Psoas muscle (tissue), 8 donors: Measurements from ENCODE around the gene NYAP2. TPM values are rescaled to one million over a fixed set of nuclear protein-coding genes. Genes with fewer than 3 reads are reported as not detected.

Experiments used
- ATAC-seq, 4 donors: fragments of 200-7000 bp; cut with Tn5 transposase; one replicate each; pipeline ENCODE4 v1.9.1; 2020; ENCODE audit warnings: moderate library complexity in 3 of 4, mild to moderate bottlenecking in 2 of 4
- DNase-seq, 2 donors: peaks; one replicate each; pipeline ENCODE4 v3.0.0-alpha.2; 2020
- H3K27ac ChIP-seq: fragments of 200-600 bp; one replicate; pipeline ENCODE4 v1.8.0; 2022
- H3K27me3 ChIP-seq, 3 donors: fragments of 200-600 bp in 1 of 3; one replicate each; pipeline versions ENCODE4 v1.6.1 to v1.8.0; 2013 to 2022; ENCODE audit warnings: low read length in 2 of 3, mild to moderate bottlenecking in 2 of 3, moderate library complexity in 1 of 3; ENCODE audit not compliant: insufficient read depth in 3 of 3
- H3K36me3 ChIP-seq, 2 donors: fragments of 200-600 bp in 1 of 2; one replicate each; pipeline versions ENCODE4 v1.6.1 to v1.8.0; 2013 to 2022; ENCODE audit warnings: low read depth in 1 of 2, mild to moderate bottlenecking in 1 of 2, moderate library complexity in 1 of 2; ENCODE audit not compliant: insufficient read depth in 1 of 2
- H3K4me1 ChIP-seq: fragments of 200-600 bp; one replicate; pipeline ENCODE4 v1.8.0; 2022
- H3K4me3 ChIP-seq: fragments of 200-600 bp; one replicate; pipeline ENCODE4 v1.8.0; 2022; ENCODE audit warnings: mild to moderate bottlenecking
- H3K9me3 ChIP-seq: fragments of 200-600 bp; one replicate; pipeline ENCODE4 v1.8.0; 2022
- CTCF ChIP-seq: fragments of 200-600 bp; IDR thresholded peaks from one replicate; pipeline ENCODE4 v1.8.0; 2022; ENCODE audit warnings: antibody characterized with exemption
- whole genome bisulfite sequencing, 3 donors: extraction: QIAGEN DNeasy Blood & Tissue Kit; methylation state at CpG; one replicate each; pipeline versions ENCODE4 v1.1.6 to v1.1.7; 2013; 5-methylcytosine and 5-hydroxymethylcytosine counted together
- intact Hi-C, 2 donors: fragments of 100-400 bp; cut with DNase I; formaldehyde crosslinking; loops; one replicate each; pipeline versions ENCODE4 v1.11.0 to v1.14.2; 2022
- polyA plus RNA-seq, 3 donors: library from polyadenylated mRNA; stranded (reverse); fragments of 200-250 nt; gene quantifications; one replicate each; pipeline ENCODE4 v1.2.3, GENCODE V29; 2013
- total RNA-seq, 4 donors: library from RNA; stranded (reverse); fragmentation: NEBNext Ultra II Directional in 2 of 4; extraction: Animal tissue kit (Norgen Biotek cat#: 25700) in 2 of 4; gene quantifications; one replicate each; pipeline versions ENCODE4 v1.2.1 to v1.2.4, GENCODE V29; 2021 to 2023
- donor health status: healthy with polysubstance abuse.
- donor health status: DM: no; HTN: no; CAD: no; lungs with moderate emphysema.
- donor health status: Bipolar disorder and iron deficiency.
- donor health status: healthy.
- donor health status: DM: yes; HTN: yes; CAD: no.
- donor health status: DM: no; HTN: no; CAD: no.
- donor health status: DM: no; HTN: no; CAD: no.
- donor health status: DM: yes; HTN: yes; CAD: no.

The NYAP2 gene
- total and polyA plus RNA-seq, 7 donors: 0.03 to 5.0 (median 0.90) TPM

GRCh38 chr2:225471039-225471438 lies 71.5 kb downstream of the NYAP2 start:
- H3K36me3 ChIP-seq: no peaks in the 10 kb centered on the region
- no peak overlapping the region for H3K27ac ChIP-seq
- no peak for TF ChIP-seq CTCF
- H3K27me3 ChIP-seq: no peaks in the 10 kb centered on the region
- H3K4me3 ChIP-seq: no peak overlapping the region
- ATAC-seq (no peak), DNase-seq (no peak)
- no peaks in the 10 kb centered on the region for H3K9me3 ChIP-seq
- intact Hi-C loops: loop anchor here in 1 of 2 donors (2.0 kb wide), 1 partner anchor 14 kb away; no protein-coding TSS in a partner anchor
- H3K4me1 ChIP-seq: no peaks in the 10 kb centered on the region
- WGBS, 3 donors: 75 to 85% (median 80%) methylated on average over 3 of the region's 3 CpGs

GRCh38 chr2:225471482-225471881 lies 72.0 kb downstream of the NYAP2 start:
- intact Hi-C loops: loop anchor here in 1 of 2 donors (2.0 kb wide), 1 partner anchor 13 kb away; no protein-coding TSS in a partner anchor
- Histone ChIP-seq H3K9me3 (no peaks in the 10 kb centered on the region), H3K27ac (no peak overlapping the region), H3K36me3 (no peaks in the 10 kb centered on the region), H3K4me1 (no peaks in the 10 kb centered on the region), H3K4me3 (no peak overlapping the region), H3K27me3 (no peaks in the 10 kb centered on the region)
- ATAC-seq (no peak), DNase-seq (no peak)
- no peak for TF ChIP-seq CTCF
- 56 to 73% (median 65%) methylated on average over 2 of the region's 2 CpGs for WGBS, 3 donors

DNA sequence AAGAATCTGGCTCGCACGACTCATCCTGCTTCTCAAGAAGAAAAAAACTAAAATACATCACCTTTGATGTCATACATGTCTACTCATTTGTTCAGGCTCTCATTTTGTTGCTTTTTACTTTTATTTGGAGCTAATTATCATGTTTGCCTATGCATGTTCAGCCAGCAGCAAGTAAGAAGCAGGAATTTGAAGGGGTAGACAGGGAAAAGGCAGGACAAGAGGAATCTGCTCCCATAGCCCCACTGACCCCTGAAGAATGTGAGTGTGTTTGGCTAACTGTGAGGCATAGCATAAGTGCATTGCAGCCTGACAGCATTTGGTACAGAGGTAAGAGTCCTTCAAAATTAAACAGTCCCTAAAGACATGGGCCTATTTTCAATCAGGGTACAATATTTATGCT lies 72.7 kb downstream of the NYAP2 start:
- intact Hi-C loops: no loop called here
- H3K9me3 ChIP-seq: no peaks in the 10 kb centered on the region
- WGBS, 3 donors: 59 to 64% (median 60%) methylated on average over 2 of the region's 2 CpGs
- no peak overlapping the region for H3K4me3 ChIP-seq
- TF ChIP-seq CTCF: no peak
- H3K4me1 ChIP-seq: no peaks in the 10 kb centered on the region
- no peak for DNase-seq
- ATAC-seq: no peak
- no peak overlapping the region for H3K27ac ChIP-seq
- no peaks in the 10 kb centered on the region for H3K36me3 ChIP-seq
- no peaks in the 10 kb centered on the region for H3K27me3 ChIP-seq

GRCh38 chr2:225479386-225479785 lies 79.9 kb downstream of the NYAP2 start:
- DNase-seq (no peak), ATAC-seq (no peak)
- no peaks in the 10 kb centered on the region for H3K36me3 ChIP-seq
- WGBS, 3 donors: 34 to 40% (median 39%) methylated on average over 2 of the region's 2 CpGs
- H3K4me1 ChIP-seq: no peaks in the 10 kb centered on the region
- no peak overlapping the region for H3K4me3 ChIP-seq
- TF ChIP-seq CTCF: no peak
- no peaks in the 10 kb centered on the region for H3K9me3 ChIP-seq
- H3K27ac ChIP-seq: no peak overlapping the region
- intact Hi-C loops: no loop called here
- no peaks in the 10 kb centered on the region for H3K27me3 ChIP-seq

DNA sequence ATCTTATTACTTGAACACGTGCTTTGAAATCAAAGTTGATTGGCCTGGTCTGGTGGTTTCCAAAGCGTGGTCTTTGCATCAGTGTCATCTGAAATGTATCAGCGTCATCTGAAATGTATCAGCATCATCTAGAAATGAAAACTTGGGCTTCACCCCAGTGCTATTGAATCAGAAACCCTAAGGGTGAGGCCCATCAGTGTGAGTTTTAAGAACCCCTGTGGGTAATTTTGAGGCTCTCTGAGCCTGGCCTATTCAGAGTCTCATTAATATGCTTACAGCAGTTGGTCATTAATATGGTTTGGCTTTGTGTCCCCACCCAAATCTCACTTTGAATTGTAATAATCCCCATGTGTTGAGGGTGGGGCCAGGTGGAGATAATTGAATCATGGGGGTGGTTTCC lies 85.2 kb downstream of the NYAP2 start:
- H3K9me3 ChIP-seq: no peaks in the 10 kb centered on the region
- 90 to 100% (median 95%) methylated on average over 3 of the region's 3 CpGs for WGBS, 3 donors
- H3K4me3 ChIP-seq: no peak overlapping the region
- H3K4me1 ChIP-seq: no peaks in the 10 kb centered on the region
- DNase-seq (no peak), ATAC-seq (no peak)
- H3K36me3 ChIP-seq: no peaks in the 10 kb centered on the region
- no peaks in the 10 kb centered on the region for H3K27me3 ChIP-seq
- TF ChIP-seq CTCF: no peak
- H3K27ac ChIP-seq: no peak overlapping the region
- intact Hi-C loops: loop anchor here in 1 of 2 donors (2.0 kb wide), 1 partner anchor 14 kb away; no protein-coding TSS in a partner anchor
